HG02870 (cell line): ENCODE data around the gene PDE6H.

Experiments used
- ATAC-seq: cut with Tn5 transposase; IDR thresholded peaks from one replicate; pipeline ENCODE4 v1.9.1; 2021; ENCODE audit warnings: mild to moderate bottlenecking, moderate library complexity; ENCODE audit not compliant: unreplicated experiment

PDE6H gene

DNA sequence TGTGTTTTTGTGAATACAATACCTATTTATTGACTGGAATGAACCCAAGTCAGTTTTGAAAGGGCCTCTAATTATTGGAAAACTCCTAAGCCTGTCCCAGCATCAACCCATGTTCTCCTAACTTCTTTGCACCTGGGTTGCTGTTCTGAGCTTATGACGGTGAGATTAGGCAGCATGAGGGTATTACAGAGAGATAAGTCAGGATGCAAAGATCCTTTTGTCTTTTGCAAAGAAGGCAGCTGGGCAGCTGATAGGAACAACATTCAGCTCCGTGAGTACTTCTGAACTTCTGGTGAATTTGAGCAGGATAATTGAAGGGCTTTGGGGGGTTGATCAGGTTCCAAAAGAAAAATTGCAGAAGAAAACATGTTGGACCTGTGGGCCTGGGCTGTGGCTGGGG, at the start of gene PDE6H:
Gene PDE6H, plus strand, starts transcription at position 227 of the 400 bp plus-strand sequence. CDS start 4,971 bp downstream, outside the sequence.
- no peak for ATAC-seq

- ATAC-seq: no peak
Observed at GRCh38 chr12:14923944-14924343, 48.9 kb upstream of the PDE6H start.

- no peak for ATAC-seq
Observed at GRCh38 chr12:14924541-14924940, 48.3 kb upstream of the PDE6H start.

DNA sequence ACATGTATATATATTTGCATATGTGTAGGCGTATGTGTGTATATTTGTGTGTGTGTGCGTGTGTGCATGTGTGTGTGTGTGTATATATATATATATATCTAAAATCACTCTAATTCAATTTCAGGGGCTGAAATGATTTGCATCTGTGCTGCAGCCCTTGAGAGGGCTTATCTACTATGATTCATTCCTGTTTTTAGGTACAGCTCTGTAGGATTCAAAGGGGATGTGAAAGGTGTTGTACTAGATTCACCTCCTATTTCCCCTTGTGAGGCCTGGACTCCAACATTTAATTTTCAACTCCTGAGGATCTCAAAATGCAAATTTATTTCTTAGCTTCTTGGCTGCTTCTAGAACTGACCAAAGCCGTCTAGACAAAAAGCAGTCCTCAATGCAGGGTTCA, 45.6 kb upstream of the PDE6H start:
- peak; percentile 55 for ATAC-seq

GRCh38 chr12:14928931-14929330, 43.9 kb upstream of the PDE6H start:
- no peak for ATAC-seq

DNA sequence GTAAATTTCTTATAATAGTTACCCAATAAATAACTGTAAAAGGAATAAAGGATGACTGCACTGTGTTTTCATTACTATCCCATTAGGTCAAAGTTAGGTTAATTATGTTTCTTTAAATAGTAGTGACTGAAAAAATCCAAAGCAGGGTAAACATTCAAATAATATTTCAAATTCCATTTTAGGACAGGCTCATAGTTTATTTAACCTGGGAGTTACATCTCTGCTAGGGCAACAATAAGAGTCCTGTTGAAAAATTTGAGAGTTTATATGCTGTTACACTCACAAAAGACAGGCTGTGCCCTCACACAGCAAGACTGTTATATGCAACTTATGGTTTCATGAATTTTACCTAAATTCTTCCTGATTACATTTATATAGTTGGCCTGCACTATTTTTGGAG, 42.5 kb upstream of the PDE6H start:
- ATAC-seq: no peak

DNA sequence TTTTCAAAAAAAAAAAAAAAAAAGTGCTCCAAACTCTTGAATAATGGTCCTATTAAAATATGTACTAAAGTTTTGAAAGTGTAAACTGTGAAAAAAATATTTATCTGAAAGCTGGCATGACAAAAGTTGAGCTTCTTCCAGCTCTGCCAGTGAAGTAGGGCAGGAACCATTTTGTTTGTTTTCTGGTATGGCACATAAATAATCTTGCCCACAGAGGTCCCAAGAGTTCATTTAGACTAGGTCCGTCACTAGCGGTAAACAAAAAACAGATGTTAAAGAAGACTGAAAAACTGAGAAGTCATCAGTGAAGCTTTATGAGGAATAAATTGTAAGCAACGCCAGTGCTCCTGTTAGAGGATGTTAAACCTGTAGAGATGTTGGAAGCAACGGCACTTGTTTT, 41.5 kb upstream of the PDE6H start:
- no peak for ATAC-seq

- no peak for ATAC-seq
Observed at GRCh38 chr12:14931791-14932560, 40.9 kb upstream of the PDE6H start.

DNA sequence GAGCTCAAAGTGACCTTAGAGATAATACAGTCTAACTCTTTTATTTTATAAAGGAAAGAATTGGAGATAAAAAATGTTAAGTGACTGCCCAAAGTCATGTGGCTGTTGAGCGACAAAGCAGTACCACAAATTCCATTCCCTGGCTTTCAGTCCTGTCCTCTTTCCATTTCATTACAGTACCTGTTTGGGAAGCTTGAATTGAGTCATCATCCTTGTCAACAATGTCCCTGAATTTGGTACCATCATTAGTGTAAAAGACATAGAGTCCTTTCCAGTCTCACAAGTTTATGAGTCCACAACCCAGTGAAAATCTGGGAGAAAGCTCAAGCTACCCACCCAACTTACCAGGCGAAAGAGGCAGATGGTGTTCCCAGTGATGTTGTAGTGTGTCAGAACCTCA, 38.3 kb upstream of the PDE6H start:
- ATAC-seq: no peak

GRCh38 chr12:14935031-14935430, 37.8 kb upstream of the PDE6H start:
- ATAC-seq: no peak

GRCh38 chr12:14936224-14936861, 36.5 kb upstream of the PDE6H start:
- ATAC-seq: no peak

GRCh38 chr12:14937014-14937413, 35.8 kb upstream of the PDE6H start:
- no peak for ATAC-seq

- peak; percentile 42 for ATAC-seq
Observed at GRCh38 chr12:14937689-14938088, 35.2 kb upstream of the PDE6H start.

GRCh38 chr12:14938301-14938700, 34.5 kb upstream of the PDE6H start, which contains the start of gene ERP27:
TSS of gene ERP27 (minus strand) at chr12:14938537. CDS start at chr12:14938508, 29 bp downstream.
- ATAC-seq: no peak

- ATAC-seq: no peak
Observed at GRCh38 chr12:14941369-14941768, 31.5 kb upstream of the PDE6H start.

DNA sequence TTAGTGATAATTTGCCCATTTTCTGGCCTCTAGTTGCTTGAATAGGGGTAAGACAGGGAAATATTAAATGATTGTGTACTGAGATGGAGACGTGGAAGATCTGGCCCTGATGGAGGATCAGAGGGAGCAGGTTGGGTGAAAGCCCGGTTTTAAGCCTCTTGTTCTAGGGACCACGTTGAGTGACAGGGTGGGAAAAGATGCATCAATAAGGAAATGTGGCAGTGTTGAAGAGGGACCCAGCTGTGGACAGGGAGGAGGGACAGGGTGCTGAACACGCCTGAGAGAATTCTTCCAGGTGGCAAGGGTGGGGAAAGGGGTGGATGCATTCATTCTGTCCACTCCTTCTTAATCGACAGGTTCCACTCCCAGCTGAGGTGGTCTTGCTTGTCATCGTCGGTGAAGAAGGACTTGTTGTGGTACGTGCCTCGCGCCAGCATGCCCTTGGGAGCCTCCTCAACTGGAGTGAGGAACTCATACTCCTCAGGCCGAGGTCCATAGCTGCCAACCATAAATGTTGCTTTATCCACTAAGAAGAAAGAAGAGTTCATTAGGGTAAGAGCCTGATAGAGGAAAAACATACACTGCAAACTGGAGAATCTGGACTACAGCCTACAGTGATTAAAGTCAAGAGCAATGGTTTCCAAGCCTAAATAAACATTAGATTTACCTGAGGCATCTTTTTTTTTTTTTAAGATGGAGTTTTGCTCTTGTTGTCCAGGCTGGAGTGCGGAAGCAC, 30.5 kb upstream of the PDE6H start:
- ATAC-seq: no peak

GRCh38 chr12:14946162-14946561, 26.7 kb upstream of the PDE6H start:
- ATAC-seq: no peak

DNA sequence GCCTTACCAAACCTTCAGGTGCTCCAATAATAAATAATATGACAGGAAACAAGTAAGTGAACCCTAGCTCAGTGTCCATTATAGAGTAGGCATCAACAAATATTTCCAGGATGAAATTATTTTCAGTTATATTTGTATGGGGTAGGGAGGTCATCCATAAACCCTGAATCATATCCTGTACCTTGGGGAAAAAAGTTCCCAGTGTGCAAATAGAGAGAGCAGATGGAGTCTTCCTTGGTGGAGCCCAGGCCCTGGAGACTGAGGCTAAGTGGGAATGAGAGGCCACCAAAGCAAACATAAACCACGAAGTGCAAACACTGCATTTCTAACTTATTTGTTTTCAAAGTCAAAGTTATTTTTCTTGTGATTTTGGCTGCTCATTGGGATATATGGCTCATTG, 26.0 kb upstream of the PDE6H start:
- ATAC-seq: no peak

GRCh38 chr12:14948672-14949071, 24.2 kb upstream of the PDE6H start:
- ATAC-seq: peak; percentile 90

DNA sequence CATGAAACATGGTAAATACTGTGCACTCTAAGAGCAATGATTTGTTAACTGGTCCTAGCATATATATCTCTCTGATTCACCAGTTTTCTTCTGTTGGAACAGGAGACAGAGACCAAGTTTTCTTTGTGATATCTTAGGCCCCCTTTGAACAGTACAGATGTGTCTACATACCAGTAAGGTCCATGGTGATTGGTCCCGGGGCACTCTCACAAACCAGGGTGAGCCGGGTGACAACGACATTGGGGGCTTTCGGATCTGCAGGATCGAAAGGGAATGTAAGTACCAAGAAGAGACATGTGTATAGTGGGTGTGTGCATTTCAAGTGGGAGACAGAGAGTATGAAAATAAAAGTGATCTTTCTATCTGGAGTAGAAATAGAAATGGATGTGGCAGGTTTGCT, 23.2 kb upstream of the PDE6H start:
- no peak for ATAC-seq

DNA sequence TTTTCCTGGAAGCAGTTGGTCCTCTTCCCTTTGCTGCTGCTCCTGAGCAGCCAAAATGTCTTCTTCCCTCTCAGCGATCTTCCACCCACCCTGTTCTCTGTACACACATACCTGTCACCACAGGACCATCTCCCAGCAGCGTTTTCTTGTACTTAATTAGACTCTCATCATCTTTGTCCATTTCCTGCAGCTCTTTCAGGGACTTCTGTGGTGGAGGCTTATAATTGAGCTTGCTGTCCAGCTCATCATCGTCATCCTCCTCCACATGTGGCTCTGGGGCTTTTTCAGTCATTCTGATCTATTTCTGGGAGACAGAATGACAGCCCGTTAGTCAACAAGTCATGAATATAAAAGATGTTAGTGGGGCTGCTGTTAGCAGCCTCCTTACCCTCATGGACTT, 22.4 kb upstream of the PDE6H start:
- ATAC-seq: peak; percentile 23
